Karpas-422 (cell line): ENCODE results near the gene DEUP1. TPM values are rescaled to one million over a fixed set of nuclear protein-coding genes. Genes with fewer than 3 reads are reported as not detected.
"Not testable (repeated sequence)": the region's sequence is repeated elsewhere in the genome, so short reads cannot be mapped to it uniquely, and the experiment has no call there.

ENCODE experiments used
- DNase-seq: peaks from one replicate; pipeline ENCODE4 v3.0.0-alpha.2; 2015
- H2AFZ ChIP-seq: fragments of 200-600 bp; sonication (generic); 2 replicates; pipeline ENCODE4 v1.6.1; 2014; ENCODE audit warnings: antibody characterized with exemption, low read length, mixed read lengths
- H3K27ac ChIP-seq: fragments of 200-600 bp; sonication (generic); 2 replicates; pipeline ENCODE4 v1.5.1; 2014; ENCODE audit warnings: mild to moderate bottlenecking, low read length, moderate library complexity
- H3K27me3 ChIP-seq: fragments of 200-600 bp; sonication (generic); 2 replicates; pipeline ENCODE4 v1.6.1; 2014; ENCODE audit warnings: low read length, mixed read lengths
- H3K36me3 ChIP-seq: fragments of 200-600 bp; sonication (generic); 2 replicates; pipeline ENCODE4 v1.6.1; 2014; ENCODE audit warnings: low read length, mixed read lengths; ENCODE audit not compliant: insufficient read depth
- H3K4me1 ChIP-seq: fragments of 200-600 bp; sonication (generic); 2 replicates; pipeline ENCODE4 v1.6.1; 2014; ENCODE audit warnings: mild to moderate bottlenecking, low read length, mixed read lengths
- H3K4me2 ChIP-seq: fragments of 200-600 bp; sonication (generic); 2 replicates; pipeline ENCODE4 v1.6.1; 2014; ENCODE audit warnings: low read length, low read depth, mild to moderate bottlenecking; ENCODE audit not compliant: poor library complexity, severe bottlenecking
- H3K4me3 ChIP-seq: fragments of 200-600 bp; sonication (generic); 2 replicates; pipeline ENCODE4 v1.5.1; 2014; ENCODE audit warnings: mild to moderate bottlenecking, antibody characterized with exemption, low read length, mixed read lengths
- H3K79me2 ChIP-seq: fragments of 200-600 bp; sonication (generic); 2 replicates; pipeline ENCODE4 v1.6.1; 2014; ENCODE audit warnings: mild to moderate bottlenecking, low read length, mixed read lengths
- H3K9ac ChIP-seq: fragments of 200-600 bp; sonication (generic); 2 replicates; pipeline ENCODE4 v1.6.0; 2014; ENCODE audit warnings: low read length
- H3K9me2 ChIP-seq: fragments of 200-600 bp; sonication (generic), shearing (Covaris generic); replicated peaks from 2 replicates; pipeline ENCODE4 v1.6.0; 2014; ENCODE audit warnings: mild to moderate bottlenecking, low read length, moderate library complexity; ENCODE audit not compliant: insufficient read depth
- H3K9me3 ChIP-seq: fragments of 300-700, 200-600 bp; sonication (generic); 2 replicates; pipeline ENCODE4 v1.6.1; 2014; ENCODE audit warnings: low read length, mixed read lengths
- H4K20me1 ChIP-seq: fragments of 200-600 bp; sonication (generic); 2 replicates; pipeline ENCODE4 v1.6.1; 2014; ENCODE audit warnings: mild to moderate bottlenecking, antibody characterized with exemption, low read length, low read depth; ENCODE audit not compliant: insufficient read depth
- total RNA-seq: library from RNA; depleted of rRNA; stranded (reverse); fragments of >200 nt; shearing (Covaris generic); gene quantifications from 2 replicates; pipeline ENCODE4 v1.2.3, GENCODE V29; 2014; ENCODE audit warnings: low replicate concordance

Gene DEUP1
- total RNA-seq, 1 experiment from 2014 or later: not detected

- Histone ChIP-seq H3K9ac (no peak overlapping the region), H3K79me2 (no peaks in the 10 kb centered on the region), H3K36me3 (no peaks in the 10 kb centered on the region), H2AFZ (no peak overlapping the region), H3K9me3 (no peaks in the 10 kb centered on the region), H3K4me1 (no peaks in the 10 kb centered on the region), H3K27me3 (no peaks in the 10 kb centered on the region), H4K20me1 (no peaks in the 10 kb centered on the region), H3K4me2 (no peak overlapping the region), H3K4me3 (no peak overlapping the region), H3K27ac (no peak overlapping the region), H3K9me2 (no peaks in the 10 kb centered on the region)
- DNase-seq: no peak
Observed at GRCh38 chr11:93295921-93296575, 34.5 kb upstream of the DEUP1 start.

GRCh38 chr11:93303689-93304088, 26.9 kb upstream of the DEUP1 start:
- DNase-seq: no peak
- Histone ChIP-seq H3K9ac (no peak overlapping the region), H3K9me2 (no peaks in the 10 kb centered on the region), H3K4me3 (no peak overlapping the region), H3K27me3 (no peaks in the 10 kb centered on the region; the same call in 1 of the 2 replicates), H3K9me3 (no peaks in the 10 kb centered on the region), H4K20me1 (no peaks in the 10 kb centered on the region), H3K27ac (no peak overlapping the region), H2AFZ (no peak overlapping the region), H3K36me3 (no peaks in the 10 kb centered on the region), H3K79me2 (no peaks in the 10 kb centered on the region), H3K4me2 (no peak overlapping the region), H3K4me1 (no peaks in the 10 kb centered on the region)

- H2AFZ ChIP-seq, H3K9me3 ChIP-seq, H3K27ac ChIP-seq, H3K79me2 ChIP-seq, H3K4me3 ChIP-seq, H4K20me1 ChIP-seq, DNase-seq, H3K4me1 ChIP-seq, H3K9me2 ChIP-seq, H3K36me3 ChIP-seq, H3K9ac ChIP-seq, H3K4me2 ChIP-seq, H3K27me3 ChIP-seq: not testable (repeated sequence)
Observed at GRCh38 chr11:93314399-93314798, 16.1 kb upstream of the DEUP1 start.

GRCh38 chr11:93319224-93319839, 11.2 kb upstream of the DEUP1 start:
- H3K27ac ChIP-seq: no peak overlapping the region
- H4K20me1 ChIP-seq: no peaks in the 10 kb centered on the region
- no peak overlapping the region for H3K9ac ChIP-seq
- H2AFZ ChIP-seq: no peak overlapping the region
- no peaks in the 10 kb centered on the region for H3K36me3 ChIP-seq
- H3K9me3 ChIP-seq: no peaks in the 10 kb centered on the region
- H3K27me3 ChIP-seq: 0 out of 2 replicates have a peak, but pooled peaks cover 2% of the 10 kb centered on the region
- no peak overlapping the region for H3K4me2 ChIP-seq
- H3K9me2 ChIP-seq: no peaks in the 10 kb centered on the region
- H3K79me2 ChIP-seq: no peaks in the 10 kb centered on the region
- no peaks in the 10 kb centered on the region for H3K4me1 ChIP-seq
- no peak for DNase-seq
- H3K4me3 ChIP-seq: no peak overlapping the region

GRCh38 chr11:93320230-93320629, 10.3 kb upstream of the DEUP1 start:
- H3K36me3 ChIP-seq: no peaks in the 10 kb centered on the region
- H3K9ac ChIP-seq: no peak overlapping the region
- no peaks in the 10 kb centered on the region for H3K9me2 ChIP-seq
- peaks cover 5% of the 10 kb centered on the region; the same call in 1 of the 2 replicates for H3K27me3 ChIP-seq
- H3K79me2 ChIP-seq: no peaks in the 10 kb centered on the region
- no peak overlapping the region for H3K4me2 ChIP-seq
- H3K9me3 ChIP-seq: no peaks in the 10 kb centered on the region
- DNase-seq: no peak
- no peaks in the 10 kb centered on the region for H3K4me1 ChIP-seq
- H4K20me1 ChIP-seq: no peaks in the 10 kb centered on the region
- no peak overlapping the region for H2AFZ ChIP-seq
- H3K27ac ChIP-seq: no peak overlapping the region
- no peak overlapping the region for H3K4me3 ChIP-seq

GRCh38 chr11:93322207-93322606, 8.3 kb upstream of the DEUP1 start:
- H3K9me3 ChIP-seq: no peaks in the 10 kb centered on the region
- no peaks in the 10 kb centered on the region for H4K20me1 ChIP-seq
- no peaks in the 10 kb centered on the region for H3K36me3 ChIP-seq
- H3K79me2 ChIP-seq: no peaks in the 10 kb centered on the region
- H3K4me2 ChIP-seq: no peak overlapping the region
- peaks cover 5% of the 10 kb centered on the region; the same call in 1 of the 2 replicates for H3K27me3 ChIP-seq
- H3K9me2 ChIP-seq: no peaks in the 10 kb centered on the region
- H3K4me3 ChIP-seq: no peak overlapping the region
- H2AFZ ChIP-seq: no peak overlapping the region
- DNase-seq: no peak
- H3K9ac ChIP-seq: no peak overlapping the region
- H3K4me1 ChIP-seq: no peaks in the 10 kb centered on the region
- no peak overlapping the region for H3K27ac ChIP-seq

- no peak for DNase-seq
- no peaks in the 10 kb centered on the region for H3K9me2 ChIP-seq
- H2AFZ ChIP-seq: no peak overlapping the region
- no peaks in the 10 kb centered on the region for H3K4me1 ChIP-seq
- H3K79me2 ChIP-seq: no peaks in the 10 kb centered on the region
- no peaks in the 10 kb centered on the region for H3K9me3 ChIP-seq
- no peaks in the 10 kb centered on the region for H4K20me1 ChIP-seq
- no peak overlapping the region for H3K27ac ChIP-seq
- H3K36me3 ChIP-seq: no peaks in the 10 kb centered on the region
- no peak overlapping the region for H3K4me2 ChIP-seq
- H3K4me3 ChIP-seq: no peak overlapping the region
- peaks cover 5% of the 10 kb centered on the region; the same call in 1 of the 2 replicates for H3K27me3 ChIP-seq
- H3K9ac ChIP-seq: no peak overlapping the region
Observed at GRCh38 chr11:93323747-93324146, 6.8 kb upstream of the DEUP1 start.

- Histone ChIP-seq H3K4me3 (no peak overlapping the region), H3K9me2 (no peaks in the 10 kb centered on the region), H3K4me2 (no peak overlapping the region), H2AFZ (no peak overlapping the region), H3K27me3 (peaks cover 2% of the 10 kb centered on the region; the same call in 1 of the 2 replicates), H3K36me3 (no peaks in the 10 kb centered on the region), H3K4me1 (no peaks in the 10 kb centered on the region), H4K20me1 (no peaks in the 10 kb centered on the region), H3K27ac (no peak overlapping the region), H3K9me3 (no peaks in the 10 kb centered on the region), H3K79me2 (no peaks in the 10 kb centered on the region), H3K9ac (no peak overlapping the region)
- DNase-seq: no peak
Observed at GRCh38 chr11:93324500-93324899, 6.0 kb upstream of the DEUP1 start.
